ENCODE measurements around the gene ZNF444.
"Not testable (repeated sequence)": the region's sequence is repeated elsewhere in the genome, so short reads cannot be mapped to it uniquely, and the experiment has no call there.

The ZNF444 gene

DNA sequence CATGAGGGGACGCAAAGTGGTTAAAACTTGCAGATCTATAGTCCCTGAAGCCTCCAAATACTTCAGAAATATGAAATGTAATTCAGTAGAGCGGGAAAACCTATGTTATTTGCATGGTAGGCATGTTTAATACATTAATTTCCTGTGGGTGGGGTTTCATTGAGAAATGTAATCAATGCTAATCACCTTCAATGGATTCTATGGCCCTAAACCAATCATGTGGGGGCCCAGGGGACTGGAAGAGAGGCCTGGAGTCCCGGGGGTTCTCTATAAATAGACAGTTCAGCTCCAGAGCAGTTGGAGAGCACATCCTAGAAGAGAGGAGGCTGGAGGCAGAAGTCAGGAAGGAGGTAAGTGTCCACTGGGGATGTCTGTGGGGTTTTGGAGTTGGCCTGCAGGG is 60.9 kb downstream of the ZNF444 start, which contains the start of gene ZSCAN5C:
Gene ZSCAN5C, plus strand, starts transcription at position 301 of the 400 bp plus-strand sequence. CDS start 3,641 bp downstream, outside the sequence.
- Histone ChIP-seq H3K4me1 (ENCODE audit: insufficient read depth, low read length, poor library complexity, severe bottlenecking) (no peaks in the 10 kb centered on the region), H3K9ac (ENCODE audit: low read depth, low read length, poor library complexity, severe bottlenecking) (no peak within 1 kb of the TSS), H4K20me1 (ENCODE audit: insufficient read depth, low read length, poor library complexity, severe bottlenecking) (no peaks in the 10 kb centered on the region), H3K9me2 (replicated peaks; ENCODE audit: low read depth, low read length) (no peaks in the 10 kb centered on the region), H3K79me2 (ENCODE audit: insufficient read depth, low read length) (no peaks in the 10 kb centered on the region), H3K9me3 (ENCODE audit: insufficient read depth, low read depth, low read length) (no peaks in the 10 kb centered on the region), H3K4me3 (ENCODE audit: low read length, poor library complexity, severe bottlenecking) (no peak within 1 kb of the TSS), H3F3A (ENCODE audit: low read depth) (no peaks in the 10 kb centered on the region), H3K4me2 (ENCODE audit: low read depth, low read length, poor library complexity, severe bottlenecking) (no peak within 1 kb of the TSS), H3K36me3 (ENCODE audit: insufficient read depth, low read length) (no peaks in the 10 kb centered on the region), H3K27me3 (ENCODE audit: insufficient read depth, low read length, poor library complexity, severe bottlenecking) (no peaks in the 10 kb centered on the region), H2AFZ (ENCODE audit: low read length) (no peak within 1 kb of the TSS)
- TF ChIP-seq, protein P1, sequence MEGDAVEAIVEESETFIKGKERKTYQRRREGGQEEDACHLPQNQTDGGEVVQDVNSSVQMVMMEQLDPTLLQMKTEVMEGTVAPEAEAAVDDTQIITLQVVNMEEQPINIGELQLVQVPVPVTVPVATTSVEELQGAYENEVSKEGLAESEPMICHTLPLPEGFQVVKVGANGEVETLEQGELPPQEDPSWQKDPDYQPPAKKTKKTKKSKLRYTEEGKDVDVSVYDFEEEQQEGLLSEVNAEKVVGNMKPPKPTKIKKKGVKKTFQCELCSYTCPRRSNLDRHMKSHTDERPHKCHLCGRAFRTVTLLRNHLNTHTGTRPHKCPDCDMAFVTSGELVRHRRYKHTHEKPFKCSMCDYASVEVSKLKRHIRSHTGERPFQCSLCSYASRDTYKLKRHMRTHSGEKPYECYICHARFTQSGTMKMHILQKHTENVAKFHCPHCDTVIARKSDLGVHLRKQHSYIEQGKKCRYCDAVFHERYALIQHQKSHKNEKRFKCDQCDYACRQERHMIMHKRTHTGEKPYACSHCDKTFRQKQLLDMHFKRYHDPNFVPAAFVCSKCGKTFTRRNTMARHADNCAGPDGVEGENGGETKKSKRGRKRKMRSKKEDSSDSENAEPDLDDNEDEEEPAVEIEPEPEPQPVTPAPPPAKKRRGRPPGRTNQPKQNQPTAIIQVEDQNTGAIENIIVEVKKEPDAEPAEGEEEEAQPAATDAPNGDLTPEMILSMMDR (conservative IDR thresholded peaks at IDR 0.05; ENCODE audit: low read length), result no peak
- no peak for TF ChIP-seq EZH2phosphoT487 (IDR thresholded peaks at IDR 0.05; ENCODE audit: borderline replicate concordance)

DNA sequence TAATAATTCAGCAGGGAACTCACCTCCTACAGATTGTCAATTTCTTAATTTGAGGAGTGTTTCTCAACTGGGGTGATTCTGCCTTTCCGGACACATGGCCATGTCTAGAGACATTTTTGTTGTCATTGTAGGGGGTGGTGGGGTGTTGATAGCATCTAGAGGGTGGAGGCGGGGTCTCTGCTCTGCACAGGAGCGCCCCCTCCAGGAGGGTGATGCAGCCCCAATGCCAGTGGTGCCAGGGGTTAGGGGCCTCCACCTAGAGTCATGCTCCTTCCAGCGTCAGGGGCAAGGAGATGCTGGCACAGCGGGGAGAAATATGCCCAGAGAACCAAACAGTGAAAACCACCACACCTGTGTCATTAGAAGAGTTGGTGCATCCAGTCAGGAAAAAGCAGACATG is 66.5 kb downstream of the ZNF444 start:
- not testable (repeated sequence) for H3K9ac ChIP-seq (ENCODE audit: low read depth, low read length, poor library complexity, severe bottlenecking); H3K36me3 ChIP-seq (ENCODE audit: insufficient read depth, low read length); H3K9me3 ChIP-seq (ENCODE audit: insufficient read depth, low read depth, low read length); H4K20me1 ChIP-seq (ENCODE audit: insufficient read depth, low read length, poor library complexity, severe bottlenecking); H3K4me2 ChIP-seq (ENCODE audit: low read depth, low read length, poor library complexity, severe bottlenecking); H2AFZ ChIP-seq (ENCODE audit: low read length); H3K9me2 ChIP-seq (replicated peaks; ENCODE audit: low read depth, low read length); H3F3A ChIP-seq (ENCODE audit: low read depth); H3K4me3 ChIP-seq (ENCODE audit: low read length, poor library complexity, severe bottlenecking); H3K79me2 ChIP-seq (ENCODE audit: insufficient read depth, low read length); H3K27me3 ChIP-seq (ENCODE audit: insufficient read depth, low read length, poor library complexity, severe bottlenecking); H3K4me1 ChIP-seq (ENCODE audit: insufficient read depth, low read length, poor library complexity, severe bottlenecking)
- TF ChIP-seq, protein P1 (conservative IDR thresholded peaks at IDR 0.05; ENCODE audit: low read length), result peak; percentile 23

DNA sequence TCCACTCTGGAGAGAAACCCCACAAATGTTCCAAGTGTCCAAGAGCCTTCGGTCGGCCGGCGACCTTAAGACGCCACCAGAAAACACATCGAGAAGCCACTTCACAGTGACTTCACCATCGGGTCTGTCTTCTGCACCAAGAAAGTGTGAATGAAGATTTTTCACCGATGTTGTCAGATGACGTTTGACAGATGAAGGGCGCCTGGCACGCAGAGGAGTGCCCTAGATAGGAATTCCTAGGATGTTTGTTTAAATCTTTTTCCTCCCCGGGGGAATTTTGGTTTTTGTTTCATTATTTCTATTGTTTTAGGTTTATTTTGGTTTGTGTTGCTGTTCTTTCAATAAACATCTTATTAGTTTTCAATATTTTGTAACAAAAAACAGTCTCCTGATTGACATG is 68.0 kb downstream of the ZNF444 start:
- Histone ChIP-seq H3K4me2 (ENCODE audit: low read depth, low read length, poor library complexity, severe bottlenecking) (no peak overlapping the region), H3K27me3 (ENCODE audit: insufficient read depth, low read length, poor library complexity, severe bottlenecking) (no peaks in the 10 kb centered on the region), H3K79me2 (ENCODE audit: insufficient read depth, low read length) (no peaks in the 10 kb centered on the region), H3K36me3 (ENCODE audit: insufficient read depth, low read length) (no peaks in the 10 kb centered on the region), H3K9me3 (ENCODE audit: insufficient read depth, low read depth, low read length) (no peaks in the 10 kb centered on the region), H2AFZ (ENCODE audit: low read length) (no peak overlapping the region), H3K4me3 (ENCODE audit: low read length, poor library complexity, severe bottlenecking) (no peak overlapping the region), H3K9me2 (replicated peaks; ENCODE audit: low read depth, low read length) (no peaks in the 10 kb centered on the region), H4K20me1 (ENCODE audit: insufficient read depth, low read length, poor library complexity, severe bottlenecking) (no peaks in the 10 kb centered on the region), H3K9ac (ENCODE audit: low read depth, low read length, poor library complexity, severe bottlenecking) (no peak overlapping the region), H3F3A (ENCODE audit: low read depth) (no peaks in the 10 kb centered on the region), H3K4me1 (ENCODE audit: insufficient read depth, low read length, poor library complexity, severe bottlenecking) (no peaks in the 10 kb centered on the region)
- no peak for TF ChIP-seq EZH2phosphoT487 (IDR thresholded peaks at IDR 0.05; ENCODE audit: borderline replicate concordance)
- TF ChIP-seq, protein P1 (conservative IDR thresholded peaks at IDR 0.05; ENCODE audit: low read length), result no peak

DNA sequence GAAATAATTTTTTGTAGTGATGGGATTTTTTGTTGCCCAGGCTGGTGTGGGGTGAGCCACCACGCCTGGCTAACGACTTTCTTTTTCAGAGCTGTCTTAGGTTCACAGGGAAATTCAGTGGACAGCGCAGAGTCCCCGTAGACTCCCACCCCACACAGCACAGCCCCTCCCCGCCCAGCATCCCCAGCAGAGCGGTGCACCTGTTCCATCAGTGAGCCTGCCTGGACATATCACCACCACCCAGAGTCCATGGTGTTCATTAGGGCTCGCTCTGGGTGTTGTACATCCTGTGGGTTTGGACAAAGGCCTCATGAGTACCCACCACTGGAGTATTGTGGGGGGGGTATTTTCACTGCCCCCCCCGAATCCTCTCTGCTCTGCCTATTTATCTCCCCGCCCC is 68.9 kb downstream of the ZNF444 start:
- not testable (repeated sequence) for H3K9ac ChIP-seq (ENCODE audit: low read depth, low read length, poor library complexity, severe bottlenecking); H3K27me3 ChIP-seq (ENCODE audit: insufficient read depth, low read length, poor library complexity, severe bottlenecking); H3K9me3 ChIP-seq (ENCODE audit: insufficient read depth, low read depth, low read length); H3K4me3 ChIP-seq (ENCODE audit: low read length, poor library complexity, severe bottlenecking); H3K4me1 ChIP-seq (ENCODE audit: insufficient read depth, low read length, poor library complexity, severe bottlenecking); H3K36me3 ChIP-seq (ENCODE audit: insufficient read depth, low read length); H3F3A ChIP-seq (ENCODE audit: low read depth); H3K4me2 ChIP-seq (ENCODE audit: low read depth, low read length, poor library complexity, severe bottlenecking); H3K9me2 ChIP-seq (replicated peaks; ENCODE audit: low read depth, low read length); H4K20me1 ChIP-seq (ENCODE audit: insufficient read depth, low read length, poor library complexity, severe bottlenecking); H3K79me2 ChIP-seq (ENCODE audit: insufficient read depth, low read length); H2AFZ ChIP-seq (ENCODE audit: low read length)
